Thyroid gland (tissue), 4 donors: ENCODE data around the gene KRT14. TPM values are rescaled to one million over a fixed set of nuclear protein-coding genes. Genes with fewer than 3 reads are reported as not detected.
A peak's percentile ranks its signal among the peaks of the same experiment; 100 is the strongest.

Source experiments
- DNase-seq, 2 donors: peaks; one replicate each; pipeline ENCODE4 v3.0.0-alpha.2; 2019
- H3K27ac ChIP-seq, 3 donors: fragments of 200-600 bp; sonication (generic); 1 replicate in 2 of 3; 2 replicates in 1 of 3; pipeline ENCODE4 v1.5.1; 2016 to 2019; ENCODE audit warnings: mild to moderate bottlenecking in 1 of 3, moderate library complexity in 1 of 3
- H3K27me3 ChIP-seq: fragments of 200-600 bp; sonication (generic); one replicate; pipeline ENCODE4 v1.5.1; 2019
- H3K36me3 ChIP-seq, 2 donors: fragments of 200-600 bp; sonication (generic); one replicate each; pipeline ENCODE4 v1.5.1; 2016 to 2019
- H3K4me1 ChIP-seq, 2 donors: fragments of 200-600 bp; sonication (generic); one replicate each; pipeline ENCODE4 v1.5.1; 2017 to 2019
- H3K4me3 ChIP-seq, 3 donors: fragments of 200-600 bp; sonication (generic); replicated peaks in 1 of 3; 1 replicate in 2 of 3; 2 replicates in 1 of 3; pipeline ENCODE4 v1.5.1; 2016; ENCODE audit warnings: mild to moderate bottlenecking in 1 of 3
- H3K9me3 ChIP-seq: fragments of 200-600 bp; sonication (generic); one replicate; pipeline ENCODE4 v1.5.1; 2017
- POLR2A ChIP-seq, 2 donors: fragments of 450-650 bp; IDR thresholded peaks; one replicate each; pipeline ENCODE4 v1.6.1; 2017; ENCODE audit warnings: antibody characterized with exemption in 2 of 2, mild to moderate bottlenecking in 2 of 2, moderate library complexity in 1 of 2
- WGBS, 2 donors: methylation state at CpG; one replicate each; pipeline ENCODE4 v1.1.5; 2017; 5-methylcytosine and 5-hydroxymethylcytosine counted together
- intact Hi-C: fragments of 100-400 bp; cut with DNase I; formaldehyde crosslinking; loops from one replicate; pipeline ENCODE4 v1.15.1; 2023
- total RNA-seq, 4 donors: library from RNA; depleted of rRNA; stranded (reverse); fragments of >200 nt; gene quantifications; one replicate each; pipeline ENCODE4 v1.2.3, GENCODE V29; 2016
- TF ChIP-seq, protein P1 (sequence below), 6 experiments: fragments of 200-600 bp in 3 of 6; fragments of 450-650 bp in 3 of 6; sonication (generic) in 3 of 6; IDR thresholded peaks; one replicate each; pipeline ENCODE4 v1.5.1; 2016 to 2019; ENCODE audit warnings: antibody characterized with exemption in 6 of 6, mild to moderate bottlenecking in 2 of 6, inconsistent platforms in 1 of 6, moderate library complexity in 1 of 6

The KRT14 gene
- total RNA-seq, 4 donors from 2014 or later: 0.22 to 12.4 TPM; not detected in 2

DNA sequence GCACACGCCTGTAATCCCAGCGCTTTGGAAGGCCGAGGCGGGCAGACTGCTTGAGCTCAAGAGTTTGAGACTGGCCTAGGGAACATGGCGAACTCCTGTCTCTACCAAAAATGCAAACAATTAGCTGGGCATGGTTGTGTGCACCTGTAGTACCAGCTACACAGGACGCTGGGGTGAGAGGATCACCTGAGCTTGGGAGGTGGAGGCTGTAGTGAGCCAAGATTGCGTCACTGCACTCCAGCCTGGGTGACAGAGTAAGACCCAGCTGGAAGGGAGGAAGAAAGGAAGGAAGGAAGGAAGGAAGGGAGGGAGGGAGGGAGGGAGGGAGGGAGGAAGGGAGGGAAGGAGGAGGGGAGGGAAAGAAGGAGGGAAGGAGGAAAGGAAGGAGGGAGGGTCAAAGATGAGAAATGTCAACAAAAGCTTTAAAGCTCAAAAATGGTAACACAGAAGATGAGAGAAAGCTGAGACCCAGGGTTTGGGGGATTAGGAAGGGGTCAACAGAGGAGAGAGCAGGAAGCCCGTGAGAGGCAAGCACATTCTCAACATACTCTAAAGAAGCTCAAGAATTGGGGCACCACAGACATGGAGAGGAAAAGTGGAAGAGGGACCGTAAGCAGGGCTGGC, 53.6 kb downstream of the KRT14 start:
- Histone ChIP-seq H3K27me3 (peaks cover under 1% of the 10 kb centered on the region), H3K27ac (no peak overlapping the region), H3K9me3 (no peaks in the 10 kb centered on the region), H3K4me3 (no peak overlapping the region), H3K36me3 (no peaks in the 10 kb centered on the region), H3K4me1 (peaks cover 3 to 5% of the 10 kb centered on the region in 2 donors)
- WGBS, 2 donors: 58 to 59% methylated on average over 9 of the region's 9 CpGs
- TF ChIP-seq POLR2A (IDR thresholded peaks at IDR 0.05): no peak
- TF ChIP-seq, protein P1, sequence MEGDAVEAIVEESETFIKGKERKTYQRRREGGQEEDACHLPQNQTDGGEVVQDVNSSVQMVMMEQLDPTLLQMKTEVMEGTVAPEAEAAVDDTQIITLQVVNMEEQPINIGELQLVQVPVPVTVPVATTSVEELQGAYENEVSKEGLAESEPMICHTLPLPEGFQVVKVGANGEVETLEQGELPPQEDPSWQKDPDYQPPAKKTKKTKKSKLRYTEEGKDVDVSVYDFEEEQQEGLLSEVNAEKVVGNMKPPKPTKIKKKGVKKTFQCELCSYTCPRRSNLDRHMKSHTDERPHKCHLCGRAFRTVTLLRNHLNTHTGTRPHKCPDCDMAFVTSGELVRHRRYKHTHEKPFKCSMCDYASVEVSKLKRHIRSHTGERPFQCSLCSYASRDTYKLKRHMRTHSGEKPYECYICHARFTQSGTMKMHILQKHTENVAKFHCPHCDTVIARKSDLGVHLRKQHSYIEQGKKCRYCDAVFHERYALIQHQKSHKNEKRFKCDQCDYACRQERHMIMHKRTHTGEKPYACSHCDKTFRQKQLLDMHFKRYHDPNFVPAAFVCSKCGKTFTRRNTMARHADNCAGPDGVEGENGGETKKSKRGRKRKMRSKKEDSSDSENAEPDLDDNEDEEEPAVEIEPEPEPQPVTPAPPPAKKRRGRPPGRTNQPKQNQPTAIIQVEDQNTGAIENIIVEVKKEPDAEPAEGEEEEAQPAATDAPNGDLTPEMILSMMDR (IDR thresholded peaks at IDR 0.05): no peak
- intact Hi-C loops: no loop called here
- peak; percentile 62 to 69 for DNase-seq

Other genes starting within 250 kb of the KRT14 start
- gene KRT33A, start 236.1 kb downstream of the KRT14 start, total RNA-seq: not detected
- gene KRT33B, start 217.1 kb downstream of the KRT14 start, total RNA-seq: not detected
- gene KRT34, start 204.6 kb downstream of the KRT14 start, total RNA-seq: not detected
- gene KRT31, start 189.3 kb downstream of the KRT14 start, total RNA-seq: not detected
- not detected for gene KRT37, start 162.3 kb downstream of the KRT14 start, total RNA-seq
- not detected for gene KRT38, start 145.9 kb downstream of the KRT14 start, total RNA-seq
- not detected for gene KRT32, start 119.5 kb downstream of the KRT14 start, total RNA-seq
- not detected for gene KRT35, start 105.7 kb downstream of the KRT14 start, total RNA-seq
- not detected for gene KRT36, start 97.0 kb downstream of the KRT14 start, total RNA-seq
- gene KRT13, start 81.3 kb downstream of the KRT14 start, total RNA-seq: under 1 TPM in 1 of 4 donors, not detected in 3; 0.83 TPM
- gene KRT15, start 68.0 kb downstream of the KRT14 start, total RNA-seq: under 1 TPM in 1 of 4 donors, not detected in 3; 0.93 TPM
- gene KRT19, start 58.6 kb downstream of the KRT14 start, total RNA-seq: 10 to 100 TPM; 18.3 to 41.4 (median 28.6) TPM
- gene KRT9, start 14.8 kb downstream of the KRT14 start, total RNA-seq: not detected
- gene KRT16, start 25.9 kb upstream of the KRT14 start, total RNA-seq: 1 to 10 TPM in 2 of 4 donors, not detected in 2; 1.3 to 2.0 TPM
- gene KRT17, start 37.7 kb upstream of the KRT14 start, total RNA-seq: under 1 TPM in 1 of 4 donors, not detected in 3; 0.56 TPM
- 100 to 1,000 TPM; 119 to 171 (median 145) TPM for gene EIF1, start 102.0 kb upstream of the KRT14 start, total RNA-seq
- gene GAST, start 125.4 kb upstream of the KRT14 start, total RNA-seq: not detected
- 10 to 100 TPM in 1 of 4 donors, 1 to 10 TPM in 2, under 1 TPM in 1; 0.94 to 12.7 (median 1.9) TPM for gene HAP1, start 147.7 kb upstream of the KRT14 start, total RNA-seq
- 100 to 1,000 TPM; 127 to 356 (median 250) TPM for gene JUP, start 199.8 kb upstream of the KRT14 start, total RNA-seq
- 10 to 100 TPM; 24.5 to 59.2 (median 34.9) TPM for gene P3H4, start 225.1 kb upstream of the KRT14 start, total RNA-seq
- 10 to 100 TPM; 42.2 to 75.3 (median 60.4) TPM for gene FKBP10, start 226.1 kb upstream of the KRT14 start, total RNA-seq
- 100 to 1,000 TPM in 2 of 4 donors, 10 to 100 TPM in 2; 97.3 to 132 (median 110) TPM for gene NT5C3B, start 249.3 kb upstream of the KRT14 start, total RNA-seq